Fibroblast of mammary gland (primary cell): ENCODE measurements around the gene HAUS3.

Source experiments
- DNase-seq: peaks from one replicate; pipeline ENCODE4 v3.0.0-alpha.2; 2010; ENCODE audit warnings: low read depth
- H3K4me3 ChIP-seq: 2 replicates; pipeline ENCODE4 v1.5.1; 2011; ENCODE audit warnings: low read depth, mild to moderate bottlenecking, low read length, moderate library complexity; ENCODE audit not compliant: control insufficient read depth
- CTCF ChIP-seq: conservative IDR thresholded peaks from 2 replicates; pipeline ENCODE4 v1.5.1; 2011; ENCODE audit warnings: low read depth, low read length, inconsistent platforms; ENCODE audit not compliant: control insufficient read depth, insufficient read depth

The HAUS3 gene

GRCh38 chr4:2254665-2255500 lies 13.0 kb upstream of the HAUS3 start:
- no peak for DNase-seq
- TF ChIP-seq CTCF, result no peak
- H3K4me3 ChIP-seq, result no peak overlapping the region

GRCh38 chr4:2253160-2254084 lies 11.5 kb upstream of the HAUS3 start:
- no peak overlapping the region for H3K4me3 ChIP-seq
- no peak for TF ChIP-seq CTCF
- no peak for DNase-seq

DNA sequence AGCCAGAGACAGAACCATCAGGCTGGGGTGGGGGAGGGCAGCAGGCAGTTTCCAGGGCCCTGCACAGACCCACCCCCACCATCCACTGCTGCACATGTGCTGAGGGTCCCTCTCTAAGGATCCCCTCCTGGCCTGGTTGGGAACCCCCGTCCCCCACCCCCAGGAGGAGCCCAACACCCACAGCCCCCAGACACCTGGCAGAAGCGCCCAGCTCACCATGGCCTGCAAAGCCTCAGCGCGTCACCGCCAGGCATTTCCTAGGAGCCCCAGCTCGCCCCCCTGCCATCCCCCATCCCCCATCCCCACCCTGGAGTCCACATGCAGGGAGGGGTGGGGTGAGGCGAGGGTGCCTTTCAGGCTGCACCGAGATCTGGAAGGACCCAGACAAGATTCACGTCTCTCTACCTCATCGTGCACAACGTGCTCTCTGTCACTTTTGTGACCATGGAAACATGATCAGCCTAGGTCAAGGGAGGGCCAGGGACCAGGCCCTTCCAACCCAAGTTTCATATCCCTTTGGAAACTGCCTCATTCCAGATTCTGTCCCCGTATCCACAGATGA lies 10.7 kb upstream of the HAUS3 start:
- DNase-seq, result no peak
- no peak overlapping the region for H3K4me3 ChIP-seq
- TF ChIP-seq CTCF, result no peak

GRCh38 chr4:2251795-2252529 lies 10.0 kb upstream of the HAUS3 start:
- no peak for TF ChIP-seq CTCF
- DNase-seq, result no peak
- H3K4me3 ChIP-seq, result no peak overlapping the region

GRCh38 chr4:2251073-2251794 lies 9.3 kb upstream of the HAUS3 start:
- TF ChIP-seq CTCF, result no peak
- no peak for DNase-seq
- no peak overlapping the region for H3K4me3 ChIP-seq
